ENCODE measurements around the gene TPGS1. TPM values are rescaled to one million over a fixed set of nuclear protein-coding genes. Genes with fewer than 3 reads are reported as not detected.

TPGS1 gene
- total and polyA plus RNA-seq, 2 of the 8 experiments (the other 6 are each of a cell fraction or from before 2014, with no cell fraction given): 9.1 to 10.6 TPM

- TF ChIP-seq BACH1 (IDR thresholded peaks at IDR 0.05; ENCODE audit: low read length) (no peak), TBP (IDR thresholded peaks at IDR 0.05; ENCODE audit: low read depth, low read length) (no peak), POLR2AphosphoS5 (IDR thresholded peaks at IDR 0.05; ENCODE audit: low read depth, low read length) (no peak), KDM5A (IDR thresholded peaks at IDR 0.05; ENCODE audit: low read length) (no peak), SP1 (IDR thresholded peaks at IDR 0.05; ENCODE audit: low read depth, low read length) (no peak), CTBP2 (IDR thresholded peaks at IDR 0.05; ENCODE audit: borderline replicate concordance, insufficient read depth, insufficient read length, low read length) (no peak)
Observed at GRCh38 chr19:467554-467953, 39.7 kb upstream of the TPGS1 start (continued).
